ENCODE data around the gene DUS2.

DNA sequence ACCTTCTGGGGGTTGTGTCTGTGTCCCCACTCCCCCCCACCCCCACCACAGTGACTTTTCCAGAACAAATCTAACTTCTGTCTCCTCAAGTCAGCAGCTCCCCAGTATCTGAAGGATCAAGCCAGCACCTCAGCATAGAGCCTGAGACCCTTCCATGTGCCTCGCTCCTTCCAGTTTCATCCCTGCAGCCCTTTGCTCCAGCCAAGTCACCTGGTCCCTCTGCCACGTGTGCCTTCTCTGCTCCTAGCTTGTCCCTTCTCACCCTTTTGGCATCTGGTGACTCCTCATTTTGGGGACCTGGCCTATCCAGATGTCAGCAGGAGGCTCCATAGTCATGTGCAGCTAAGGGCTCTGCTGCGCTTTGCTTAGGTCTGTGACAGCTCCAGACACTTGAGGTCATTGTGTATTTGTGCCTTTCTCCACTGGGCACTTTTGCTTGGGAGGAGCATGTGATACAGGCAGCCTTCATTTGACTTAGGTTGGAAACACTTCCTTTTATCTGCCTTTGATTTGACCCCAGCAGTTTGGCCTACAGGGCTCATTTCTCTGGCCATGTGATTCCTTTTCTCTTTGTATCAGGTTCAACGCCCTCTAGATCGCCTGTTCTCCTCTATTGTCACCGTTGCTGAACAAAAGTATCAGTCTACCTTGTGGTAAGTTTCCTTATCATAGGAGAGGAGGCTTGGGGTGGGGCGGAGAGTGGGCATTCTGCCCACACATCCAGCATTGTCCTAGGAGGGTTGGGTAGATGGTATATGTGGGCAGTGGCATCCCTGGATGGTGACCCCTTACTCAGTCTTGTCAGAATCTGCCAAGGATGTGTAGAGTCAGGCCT lies 55.0 kb downstream of the DUS2 start:
- TF ChIP-seq, protein P1, sequence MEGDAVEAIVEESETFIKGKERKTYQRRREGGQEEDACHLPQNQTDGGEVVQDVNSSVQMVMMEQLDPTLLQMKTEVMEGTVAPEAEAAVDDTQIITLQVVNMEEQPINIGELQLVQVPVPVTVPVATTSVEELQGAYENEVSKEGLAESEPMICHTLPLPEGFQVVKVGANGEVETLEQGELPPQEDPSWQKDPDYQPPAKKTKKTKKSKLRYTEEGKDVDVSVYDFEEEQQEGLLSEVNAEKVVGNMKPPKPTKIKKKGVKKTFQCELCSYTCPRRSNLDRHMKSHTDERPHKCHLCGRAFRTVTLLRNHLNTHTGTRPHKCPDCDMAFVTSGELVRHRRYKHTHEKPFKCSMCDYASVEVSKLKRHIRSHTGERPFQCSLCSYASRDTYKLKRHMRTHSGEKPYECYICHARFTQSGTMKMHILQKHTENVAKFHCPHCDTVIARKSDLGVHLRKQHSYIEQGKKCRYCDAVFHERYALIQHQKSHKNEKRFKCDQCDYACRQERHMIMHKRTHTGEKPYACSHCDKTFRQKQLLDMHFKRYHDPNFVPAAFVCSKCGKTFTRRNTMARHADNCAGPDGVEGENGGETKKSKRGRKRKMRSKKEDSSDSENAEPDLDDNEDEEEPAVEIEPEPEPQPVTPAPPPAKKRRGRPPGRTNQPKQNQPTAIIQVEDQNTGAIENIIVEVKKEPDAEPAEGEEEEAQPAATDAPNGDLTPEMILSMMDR (conservative IDR thresholded peaks at IDR 0.05 in 1 of 2, IDR thresholded peaks at IDR 0.05 in 1 of 2; ENCODE audit: extremely low read depth in 1 of 2, insufficient read depth in 1 of 2, low read depth in 1 of 2, low read length in 2 of 2): no peak
- TF ChIP-seq EZH2 (IDR thresholded peaks at IDR 0.05; ENCODE audit: borderline replicate concordance, low read length): no peak

Data from mammary epithelial cell (primary cell).